ENCODE data around the gene CPE. TPM values are rescaled to one million over a fixed set of nuclear protein-coding genes. Genes with fewer than 3 reads are reported as not detected.

Gene CPE
- total RNA-seq, 1 donor from 2014 or later = not detected

- H3K27me3 Mint-ChIP-seq = peaks cover 3% of the 10 kb centered on the region
- no peak overlapping the region for H3K27ac Mint-ChIP-seq
- TF ChIP-seq, protein P1, sequence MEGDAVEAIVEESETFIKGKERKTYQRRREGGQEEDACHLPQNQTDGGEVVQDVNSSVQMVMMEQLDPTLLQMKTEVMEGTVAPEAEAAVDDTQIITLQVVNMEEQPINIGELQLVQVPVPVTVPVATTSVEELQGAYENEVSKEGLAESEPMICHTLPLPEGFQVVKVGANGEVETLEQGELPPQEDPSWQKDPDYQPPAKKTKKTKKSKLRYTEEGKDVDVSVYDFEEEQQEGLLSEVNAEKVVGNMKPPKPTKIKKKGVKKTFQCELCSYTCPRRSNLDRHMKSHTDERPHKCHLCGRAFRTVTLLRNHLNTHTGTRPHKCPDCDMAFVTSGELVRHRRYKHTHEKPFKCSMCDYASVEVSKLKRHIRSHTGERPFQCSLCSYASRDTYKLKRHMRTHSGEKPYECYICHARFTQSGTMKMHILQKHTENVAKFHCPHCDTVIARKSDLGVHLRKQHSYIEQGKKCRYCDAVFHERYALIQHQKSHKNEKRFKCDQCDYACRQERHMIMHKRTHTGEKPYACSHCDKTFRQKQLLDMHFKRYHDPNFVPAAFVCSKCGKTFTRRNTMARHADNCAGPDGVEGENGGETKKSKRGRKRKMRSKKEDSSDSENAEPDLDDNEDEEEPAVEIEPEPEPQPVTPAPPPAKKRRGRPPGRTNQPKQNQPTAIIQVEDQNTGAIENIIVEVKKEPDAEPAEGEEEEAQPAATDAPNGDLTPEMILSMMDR (IDR thresholded peaks at IDR 0.05) = no peak
- no peaks in the 10 kb centered on the region for H3K4me1 Mint-ChIP-seq
- no peaks in the 10 kb centered on the region for H3K9me3 Mint-ChIP-seq
- ATAC-seq (ENCODE audit: low read depth) = no peak
- no peak for DNase-seq
- intact Hi-C loops (cut with micrococcal nuclease) = no loop called here
- CTCF ChIA-PET = no interaction called here
- POLR2A ChIA-PET = no interaction called here
- no peaks in the 10 kb centered on the region for H3K36me3 Mint-ChIP-seq (ENCODE audit: low read depth)
- H3K4me3 Mint-ChIP-seq = no peak overlapping the region
Measured at GRCh38 chr4:165398570-165398969, 19.8 kb downstream of the CPE start.

DNA sequence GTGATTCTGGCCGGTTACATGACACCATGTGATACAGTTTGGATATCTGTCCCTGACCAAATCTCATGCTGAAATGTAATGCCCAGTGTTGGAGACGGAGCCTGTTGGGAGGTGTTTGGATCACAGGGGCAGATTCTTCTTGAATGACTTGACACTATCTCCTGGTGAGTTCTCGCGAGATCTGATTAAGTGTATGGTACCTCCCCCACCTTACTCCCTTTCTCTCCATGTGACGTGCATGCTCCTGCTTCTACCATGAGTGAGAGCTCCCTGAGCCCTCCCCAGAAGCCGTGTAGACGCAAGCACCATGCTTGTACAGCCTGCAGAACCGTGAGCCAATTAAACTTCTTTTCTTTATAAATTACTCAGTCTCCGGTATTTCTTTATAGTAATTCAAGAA, 23.6 kb downstream of the CPE start:
- H3K4me1 Mint-ChIP-seq = no peaks in the 10 kb centered on the region
- CTCF ChIA-PET = no interaction called here
- intact Hi-C loops (cut with micrococcal nuclease) = no loop called here
- ATAC-seq (ENCODE audit: low read depth) (no peak), DNase-seq (no peak)
- peaks cover 3% of the 10 kb centered on the region for H3K27me3 Mint-ChIP-seq
- no peak overlapping the region for H3K27ac Mint-ChIP-seq
- TF ChIP-seq, protein P1 (IDR thresholded peaks at IDR 0.05) = no peak
- no peaks in the 10 kb centered on the region for H3K9me3 Mint-ChIP-seq
- H3K36me3 Mint-ChIP-seq (ENCODE audit: low read depth) = no peaks in the 10 kb centered on the region
- H3K4me3 Mint-ChIP-seq = no peak overlapping the region
- POLR2A ChIA-PET = no interaction called here

GRCh38 chr4:165403048-165403447, 24.2 kb downstream of the CPE start:
- H3K9me3 Mint-ChIP-seq = no peaks in the 10 kb centered on the region
- no peaks in the 10 kb centered on the region for H3K4me1 Mint-ChIP-seq
- POLR2A ChIA-PET = no interaction called here
- H3K36me3 Mint-ChIP-seq (ENCODE audit: low read depth) = no peaks in the 10 kb centered on the region
- DNase-seq (no peak), ATAC-seq (ENCODE audit: low read depth) (no peak)
- intact Hi-C loops (cut with micrococcal nuclease) = no loop called here
- H3K4me3 Mint-ChIP-seq = no peak overlapping the region
- CTCF ChIA-PET = no interaction called here
- no peak overlapping the region for H3K27ac Mint-ChIP-seq
- TF ChIP-seq, protein P1 (IDR thresholded peaks at IDR 0.05) = no peak
- H3K27me3 Mint-ChIP-seq = peaks cover 3% of the 10 kb centered on the region

- Mint-ChIP-seq H3K27me3 (peaks cover 3% of the 10 kb centered on the region), H3K4me1 (no peaks in the 10 kb centered on the region), H3K36me3 (ENCODE audit: low read depth) (no peaks in the 10 kb centered on the region), H3K9me3 (no peaks in the 10 kb centered on the region), H3K4me3 (no peak overlapping the region), H3K27ac (no peak overlapping the region)
- ChIA-PET CTCF (no interaction called here), POLR2A (no interaction called here)
- DNase-seq (no peak), ATAC-seq (ENCODE audit: low read depth) (no peak)
- TF ChIP-seq, protein P1 (IDR thresholded peaks at IDR 0.05) = no peak
- intact Hi-C loops (cut with micrococcal nuclease) = no loop called here
Measured at GRCh38 chr4:165403637-165404036, 24.8 kb downstream of the CPE start.

DNA sequence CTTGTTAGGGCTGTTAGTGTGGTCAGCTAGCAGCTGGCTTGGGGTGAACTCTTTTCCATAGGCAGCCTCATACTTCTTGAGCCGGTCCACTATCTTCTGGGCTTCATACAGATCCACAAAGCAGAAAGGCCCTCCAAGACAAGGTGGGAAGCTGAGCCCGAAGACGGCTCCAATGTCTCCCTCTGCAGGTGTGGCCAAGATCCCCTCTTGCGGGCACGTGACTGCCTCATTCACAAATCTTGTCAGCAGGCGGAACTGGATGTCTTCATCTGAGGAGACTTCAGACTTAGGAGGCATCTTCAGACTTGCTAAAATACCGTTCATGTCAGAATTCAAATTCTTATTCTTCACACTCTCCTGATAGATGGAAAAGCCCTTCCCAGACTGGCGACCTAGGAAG, 25.3 kb downstream of the CPE start:
- DNase-seq = no peak
- Mint-ChIP-seq H3K36me3 (ENCODE audit: low read depth) (no peaks in the 10 kb centered on the region), H3K4me3 (no peak overlapping the region), H3K27me3 (peaks cover 5% of the 10 kb centered on the region), H3K4me1 (no peaks in the 10 kb centered on the region), H3K27ac (no peak overlapping the region), H3K9me3 (no peaks in the 10 kb centered on the region)
- CTCF ChIA-PET = no interaction called here
- intact Hi-C loops (cut with micrococcal nuclease) = no loop called here
- POLR2A ChIA-PET = no interaction called here
- no peak for ATAC-seq (ENCODE audit: low read depth)
- TF ChIP-seq, protein P1 (IDR thresholded peaks at IDR 0.05) = no peak
